HepG2 (cell line): Measurements from ENCODE around the gene MBD3. TPM values are rescaled to one million over a fixed set of nuclear protein-coding genes. Genes with fewer than 3 reads are reported as not detected.
A peak's percentile ranks its signal among the peaks of the same experiment; 100 is the strongest.

ENCODE experiments used
- BCL6 ChIP-seq: IDR thresholded peaks from 2 replicates; pipeline ENCODE4 v1.6.1; 2016; ENCODE audit warnings: missing genetic modification reagents, missing compliant biosample characterization
- BORCS8-MEF2B ChIP-seq: sonication (generic); formaldehyde crosslinking; IDR thresholded peaks from 2 replicates; pipeline ENCODE4 v1.8.0; 2022; ENCODE audit warnings: mild to moderate bottlenecking, missing genetic modification reagents
- ELF1 ChIP-seq: sonication (generic); formaldehyde crosslinking; IDR thresholded peaks from 2 replicates; pipeline ENCODE4 v1.4.0; 2020; ENCODE audit warnings: missing genetic modification reagents
- ETV6 ChIP-seq: sonication (generic); formaldehyde crosslinking; conservative IDR thresholded peaks from 2 replicates; pipeline ENCODE4 v1.4.0; 2020; ENCODE audit warnings: missing genetic modification reagents
- GMEB2 ChIP-seq: IDR thresholded peaks from 2 replicates; pipeline ENCODE4 v1.6.1; 2016; ENCODE audit warnings: missing biosample characterization, missing genetic modification reagents, low read depth
- GTF3A ChIP-seq: sonication (generic); formaldehyde crosslinking; conservative IDR thresholded peaks from 2 replicates; pipeline ENCODE4 v1.4.0; 2020; ENCODE audit warnings: mild to moderate bottlenecking, missing genetic modification reagents
- HBP1 ChIP-seq: IDR thresholded peaks from 2 replicates; pipeline ENCODE4 v1.6.1; 2016; ENCODE audit warnings: low read depth, control low read depth
- HDAC2 ChIP-seq: sonication (generic); formaldehyde crosslinking; IDR thresholded peaks from 2 replicates; pipeline ENCODE4 v1.4.0; 2020; ENCODE audit warnings: missing genetic modification reagents
- HMGA1 ChIP-seq: sonication (generic); formaldehyde crosslinking; conservative IDR thresholded peaks from 2 replicates; pipeline ENCODE4 v1.4.0; 2020; ENCODE audit warnings: missing genetic modification reagents
- MAFK ChIP-seq, 2 experiments: IDR thresholded peaks in 1 of 2; conservative IDR thresholded peaks in 1 of 2; 2 replicates each; pipeline ENCODE4 v1.6.1; 2011; ENCODE audit warnings: improper control_type of control experiment in 2 of 2, low read length in 2 of 2
- MNT ChIP-seq: fragments of 450-650 bp; IDR thresholded peaks from 2 replicates; pipeline ENCODE4 v1.6.1; 2016
- NAIF1 ChIP-seq: sonication (generic); formaldehyde crosslinking; IDR thresholded peaks from 2 replicates; pipeline ENCODE4 v1.5.0; 2020; ENCODE audit warnings: mild to moderate bottlenecking, missing genetic modification reagents, borderline replicate concordance
- POGK ChIP-seq: sonication (generic); formaldehyde crosslinking; conservative IDR thresholded peaks from 2 replicates; pipeline ENCODE4 v1.8.0; 2022; ENCODE audit warnings: mild to moderate bottlenecking, moderate library complexity, missing genetic modification reagents
- RAD51 ChIP-seq: fragments of 450-650 bp; IDR thresholded peaks from 2 replicates; pipeline ENCODE4 v1.6.1; 2016; ENCODE audit warnings: borderline replicate concordance
- RXRA ChIP-seq: sonication (generic); formaldehyde crosslinking; IDR thresholded peaks from 2 replicates; pipeline ENCODE4 v1.5.1; 2020; ENCODE audit warnings: missing genetic modification reagents
- SALL1 ChIP-seq: sonication (generic); formaldehyde crosslinking; IDR thresholded peaks from 2 replicates; pipeline ENCODE4 v1.8.0; 2022; ENCODE audit warnings: mild to moderate bottlenecking, missing genetic modification reagents
- SRSF9 ChIP-seq: fragments of 200-400 bp; formaldehyde crosslinking; IDR thresholded peaks from 2 replicates; pipeline ENCODE4 v1.6.1; 2018; ENCODE audit warnings: borderline replicate concordance, mild to moderate bottlenecking, low read depth, low read length; ENCODE audit not compliant: insufficient read depth, poor library complexity, severe bottlenecking
- TEAD2 ChIP-seq: sonication (generic); formaldehyde crosslinking; IDR thresholded peaks from 2 replicates; pipeline ENCODE4 v1.9.0; 2021; ENCODE audit warnings: missing genetic modification reagents
- ZFX ChIP-seq: sonication (generic); formaldehyde crosslinking; IDR thresholded peaks from 2 replicates; pipeline ENCODE4 v1.4.0; 2020; ENCODE audit warnings: mild to moderate bottlenecking, low read depth, missing genetic modification reagents, moderate library complexity
- ZMAT5 ChIP-seq: sonication (generic); formaldehyde crosslinking; IDR thresholded peaks from 2 replicates; pipeline ENCODE4 v1.5.0; 2020; ENCODE audit warnings: mild to moderate bottlenecking, low read depth, missing genetic modification reagents, borderline replicate concordance
- ZNF207 ChIP-seq: fragments of 450-650 bp; IDR thresholded peaks from 2 replicates; pipeline ENCODE4 v1.6.1; 2016; ENCODE audit warnings: antibody characterized with exemption, borderline replicate concordance
- ZNF264 ChIP-seq: sonication (generic); formaldehyde crosslinking; IDR thresholded peaks from 2 replicates; pipeline ENCODE4 v1.4.0; 2020; ENCODE audit warnings: missing genetic modification reagents
- ZNF562 ChIP-seq: sonication (generic); formaldehyde crosslinking; IDR thresholded peaks from 2 replicates; pipeline ENCODE4 v1.8.0; 2022; ENCODE audit warnings: missing genetic modification reagents, borderline replicate concordance
- ZNF678 ChIP-seq: sonication (generic); formaldehyde crosslinking; IDR thresholded peaks from 2 replicates; pipeline ENCODE4 v1.4.0; 2020; ENCODE audit warnings: mild to moderate bottlenecking, missing genetic modification reagents
- polyA plus RNA-seq, 8 experiments: library from polyadenylated mRNA; depleted of rRNA in 3 of 8; stranded (reverse) in 7 of 8; unstranded in 1 of 8; fragments of >200 nt; fragmentation: Illumina TruSeq in 4 of 8; extraction: Trizol in 4 of 8; gene quantifications; 2 replicates each; pipeline versions ENCODE4 v1.2.1 to v1.2.3, GENCODE V29; 2011 to 2016; ENCODE audit warnings: low read depth in 4 of 8, missing spikeins in 1 of 8, mixed read lengths in 1 of 8; ENCODE audit not compliant: insufficient read depth in 1 of 8
- total RNA-seq, 5 experiments: library from RNA; depleted of rRNA; stranded (reverse); fragments of >200 nt; fragmentation: Illumina TruSeq; extraction: Trizol; gene quantifications; 2 replicates each; pipeline ENCODE4 v1.2.3, GENCODE V29; 2016; ENCODE audit warnings: low read depth in 1 of 5

The MBD3 gene
- total and polyA plus RNA-seq, 2 of the 13 experiments (the other 11 are each of a cell fraction or from before 2014, with no cell fraction given), result 21.2 to 76.9 TPM

GRCh38 chr19:1606138-1606651 lies 13.5 kb upstream of the MBD3 start (continued):
- TF ChIP-seq GTF3A (CRISPR knock-in tag) (no peak), ZNF207 (no peak), POGK (CRISPR knock-in tag) (no peak), RAD51 (no peak), TEAD2 (CRISPR knock-in tag) (no peak), HMGA1 (CRISPR knock-in tag) (no peak), ZNF678 (CRISPR knock-in tag) (no peak), ZNF562 (CRISPR knock-in tag) (no peak), RXRA (CRISPR knock-in tag) (no peak), ELF1 (CRISPR knock-in tag) (peak; percentile 3; the same call in 1 of the 2 replicates), BCL6 (CRISPR knock-in tag) (no peak), NAIF1 (CRISPR knock-in tag) (0 out of 2 replicates have a peak, but pooled peaks have one; percentile 3), HDAC2 (peak; percentile 65; the same call in 1 of the 2 replicates), ZNF264 (CRISPR knock-in tag) (no peak), BORCS8-MEF2B (CRISPR knock-in tag) (no peak), HBP1 (CRISPR knock-in tag) (no peak), ZFX (peak; percentile 35; the same call in 1 of the 2 replicates), GMEB2 (CRISPR knock-in tag) (0 out of 2 replicates have a peak, but pooled peaks have one; percentile 24), SRSF9 (no peak), MNT (no peak), MAFK (conservative IDR thresholded peaks at IDR 0.05 in 1 of 2, IDR thresholded peaks at IDR 0.05 in 1 of 2; ENCODE audit: low read length in 2 of 2) (no peak), ETV6 (CRISPR knock-in tag) (no peak), SALL1 (CRISPR knock-in tag) (no peak), ZMAT5 (CRISPR knock-in tag) (no peak)
